Measurements from ENCODE around the gene LAMA3. TPM values are rescaled to one million over a fixed set of nuclear protein-coding genes. Genes with fewer than 3 reads are reported as not detected.

Gene LAMA3
- polyA plus RNA-seq, 1 of the 3 experiments (the other 2 are of a cell fraction) = 3.5 TPM

DNA sequence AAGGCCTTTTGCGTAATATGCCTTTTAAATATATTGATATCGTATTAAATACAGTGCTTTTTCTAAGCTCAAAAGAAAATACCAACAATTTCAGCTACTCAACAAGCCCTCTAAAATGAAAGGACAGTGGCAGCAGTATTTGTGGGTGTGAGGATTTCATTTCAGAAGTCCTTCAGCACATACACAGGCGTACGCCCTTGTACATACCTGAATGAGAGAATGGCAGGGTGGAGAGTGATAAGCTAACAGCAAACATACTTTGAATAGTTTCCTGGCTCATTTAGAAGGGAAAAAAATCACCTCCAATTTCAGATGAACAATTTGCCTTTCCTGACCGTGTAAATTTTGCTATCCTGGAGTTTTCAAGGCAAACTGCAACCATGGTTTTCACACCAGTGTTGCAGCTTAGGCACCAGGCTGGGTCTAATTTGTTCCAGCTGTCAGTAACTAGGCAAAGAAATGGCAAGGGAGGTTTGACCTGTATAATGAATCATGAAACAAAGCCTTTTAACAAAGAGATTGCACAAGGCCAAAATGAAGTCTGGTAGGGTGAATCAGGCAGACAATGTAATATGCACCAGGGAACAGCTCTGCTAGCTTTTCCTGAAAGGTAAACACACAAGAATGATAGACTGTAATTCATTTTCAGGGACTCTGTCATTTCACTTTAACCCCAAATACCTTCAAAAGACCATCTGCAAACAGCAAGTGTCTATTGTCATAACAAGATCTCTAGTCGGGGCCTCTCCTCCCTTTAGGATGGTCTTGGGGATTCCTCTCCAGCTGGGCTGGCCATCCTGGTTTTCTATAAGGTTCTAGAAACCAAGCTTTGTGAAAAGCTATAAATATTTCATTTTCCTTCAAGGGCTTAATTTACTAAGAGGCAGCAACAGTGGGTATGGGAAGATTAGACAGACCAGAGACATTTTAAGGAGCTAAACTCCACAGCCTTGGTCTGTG lies 38.0 kb upstream of the LAMA3 start:
- Histone ChIP-seq H3K36me3 (replicated peaks in 1 of 2; ENCODE audit: control insufficient read depth in 1 of 2, insufficient read depth in 2 of 2, low read length in 1 of 2) (no peaks in the 10 kb centered on the region), H3K79me2 (ENCODE audit: insufficient read depth) (no peaks in the 10 kb centered on the region), H2AFZ (ENCODE audit: low read depth) (no peak overlapping the region), H4K20me1 (ENCODE audit: insufficient read depth) (no peaks in the 10 kb centered on the region), H3F3A (replicated peaks; ENCODE audit: insufficient read depth) (peaks cover 4% of the 10 kb centered on the region), H3K27ac (ENCODE audit: low read depth in 2 of 2, low read length in 1 of 2) (peak overlapping the region; percentile 64 to 68), H3K9ac (no peak overlapping the region), H3K9me2 (no peaks in the 10 kb centered on the region), H3K4me3 (ENCODE audit: low read depth in 2 of 2, low read length in 1 of 2) (no peak overlapping the region), H3K9me3 (no peaks in the 10 kb centered on the region), H3K27me3 (ENCODE audit: insufficient read depth) (no peaks in the 10 kb centered on the region), H3K4me2 (peak overlapping the region; percentile 4; the same call in 1 of the 2 replicates), H3K4me1 (ENCODE audit: control insufficient read depth in 1 of 2, insufficient read depth in 2 of 2, low read depth in 1 of 2, low read length in 1 of 2) (peaks cover 7 to 18% of the 10 kb centered on the region in 2 experiments)
- peak; percentile 55 for DNase-seq
- CTCF ChIA-PET = interaction anchor here (0.9 to 1.5 kb wide), 8 partner anchors 12 to 160 kb away, joined by 3 to 5 read pairs (median 3); no protein-coding TSS in a partner anchor
- POLR2A ChIA-PET = interaction anchor here (0.7 kb wide), 1 partner anchor 29 kb away, joined by 3 read pairs; no protein-coding TSS in a partner anchor
- 75% methylated on average over 6 of the region's 6 CpGs for WGBS (ENCODE audit: low lambda C conversion rate)
- TF ChIP-seq RCOR1 (IDR thresholded peaks at IDR 0.05; ENCODE audit: low read length) = no peak
- TF ChIP-seq EZH2phosphoT487 (IDR thresholded peaks at IDR 0.05; ENCODE audit: borderline replicate concordance, low read depth) = no peak
- TF ChIP-seq TAF1 (IDR thresholded peaks at IDR 0.05; ENCODE audit: borderline replicate concordance, low read depth, low read length) = peak; percentile 12; the same call in 1 of the 2 replicates
- no peak for TF ChIP-seq SIN3A (IDR thresholded peaks at IDR 0.05; ENCODE audit: borderline replicate concordance, low read depth, low read length)
- TF ChIP-seq, protein P1, sequence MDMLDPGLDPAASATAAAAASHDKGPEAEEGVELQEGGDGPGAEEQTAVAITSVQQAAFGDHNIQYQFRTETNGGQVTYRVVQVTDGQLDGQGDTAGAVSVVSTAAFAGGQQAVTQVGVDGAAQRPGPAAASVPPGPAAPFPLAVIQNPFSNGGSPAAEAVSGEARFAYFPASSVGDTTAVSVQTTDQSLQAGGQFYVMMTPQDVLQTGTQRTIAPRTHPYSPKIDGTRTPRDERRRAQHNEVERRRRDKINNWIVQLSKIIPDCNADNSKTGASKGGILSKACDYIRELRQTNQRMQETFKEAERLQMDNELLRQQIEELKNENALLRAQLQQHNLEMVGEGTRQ (IDR thresholded peaks at IDR 0.05; ENCODE audit: borderline replicate concordance, low read depth, low read length) = no peak
- TF ChIP-seq TEAD4 (IDR thresholded peaks at IDR 0.05; ENCODE audit: borderline replicate concordance, insufficient read depth) = 0 out of 2 replicates have a peak, but pooled peaks have one; percentile 28
- TF ChIP-seq, protein P2, sequence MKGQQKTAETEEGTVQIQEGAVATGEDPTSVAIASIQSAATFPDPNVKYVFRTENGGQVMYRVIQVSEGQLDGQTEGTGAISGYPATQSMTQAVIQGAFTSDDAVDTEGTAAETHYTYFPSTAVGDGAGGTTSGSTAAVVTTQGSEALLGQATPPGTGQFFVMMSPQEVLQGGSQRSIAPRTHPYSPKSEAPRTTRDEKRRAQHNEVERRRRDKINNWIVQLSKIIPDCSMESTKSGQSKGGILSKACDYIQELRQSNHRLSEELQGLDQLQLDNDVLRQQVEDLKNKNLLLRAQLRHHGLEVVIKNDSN (IDR thresholded peaks at IDR 0.05; ENCODE audit: borderline replicate concordance, low read depth) = no peak
- TF ChIP-seq, protein P3, sequence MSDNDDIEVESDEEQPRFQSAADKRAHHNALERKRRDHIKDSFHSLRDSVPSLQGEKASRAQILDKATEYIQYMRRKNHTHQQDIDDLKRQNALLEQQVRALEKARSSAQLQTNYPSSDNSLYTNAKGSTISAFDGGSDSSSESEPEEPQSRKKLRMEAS (IDR thresholded peaks at IDR 0.05; ENCODE audit: low read depth) = 0 out of 2 replicates have a peak, but pooled peaks have one; percentile 21
- peak; percentile 60; the same call in 1 of the 2 replicates for TF ChIP-seq FOSL2 (IDR thresholded peaks at IDR 0.05; ENCODE audit: borderline replicate concordance, low read depth)
- TF ChIP-seq NRF1 (IDR thresholded peaks at IDR 0.05; ENCODE audit: low read depth, low read length) = no peak
- no peak for TF ChIP-seq MEF2A (IDR thresholded peaks at IDR 0.05; ENCODE audit: borderline replicate concordance, low read depth)
- TF ChIP-seq, protein P4, sequence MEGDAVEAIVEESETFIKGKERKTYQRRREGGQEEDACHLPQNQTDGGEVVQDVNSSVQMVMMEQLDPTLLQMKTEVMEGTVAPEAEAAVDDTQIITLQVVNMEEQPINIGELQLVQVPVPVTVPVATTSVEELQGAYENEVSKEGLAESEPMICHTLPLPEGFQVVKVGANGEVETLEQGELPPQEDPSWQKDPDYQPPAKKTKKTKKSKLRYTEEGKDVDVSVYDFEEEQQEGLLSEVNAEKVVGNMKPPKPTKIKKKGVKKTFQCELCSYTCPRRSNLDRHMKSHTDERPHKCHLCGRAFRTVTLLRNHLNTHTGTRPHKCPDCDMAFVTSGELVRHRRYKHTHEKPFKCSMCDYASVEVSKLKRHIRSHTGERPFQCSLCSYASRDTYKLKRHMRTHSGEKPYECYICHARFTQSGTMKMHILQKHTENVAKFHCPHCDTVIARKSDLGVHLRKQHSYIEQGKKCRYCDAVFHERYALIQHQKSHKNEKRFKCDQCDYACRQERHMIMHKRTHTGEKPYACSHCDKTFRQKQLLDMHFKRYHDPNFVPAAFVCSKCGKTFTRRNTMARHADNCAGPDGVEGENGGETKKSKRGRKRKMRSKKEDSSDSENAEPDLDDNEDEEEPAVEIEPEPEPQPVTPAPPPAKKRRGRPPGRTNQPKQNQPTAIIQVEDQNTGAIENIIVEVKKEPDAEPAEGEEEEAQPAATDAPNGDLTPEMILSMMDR (IDR thresholded peaks at IDR 0.05) = no peak
- peak; percentile 96 for TF ChIP-seq TCF12 (IDR thresholded peaks at IDR 0.05)
- TF ChIP-seq FOXJ3 (CRISPR knock-in tag; IDR thresholded peaks at IDR 0.05) = no peak
- TF ChIP-seq YY1 (IDR thresholded peaks at IDR 0.05; ENCODE audit: low read depth) = no peak
- peak; percentile 52; the same call in 1 of the 2 replicates for TF ChIP-seq POLR2AphosphoS5 (IDR thresholded peaks at IDR 0.05; ENCODE audit: low read depth, low read length)
- TF ChIP-seq, protein P5, sequence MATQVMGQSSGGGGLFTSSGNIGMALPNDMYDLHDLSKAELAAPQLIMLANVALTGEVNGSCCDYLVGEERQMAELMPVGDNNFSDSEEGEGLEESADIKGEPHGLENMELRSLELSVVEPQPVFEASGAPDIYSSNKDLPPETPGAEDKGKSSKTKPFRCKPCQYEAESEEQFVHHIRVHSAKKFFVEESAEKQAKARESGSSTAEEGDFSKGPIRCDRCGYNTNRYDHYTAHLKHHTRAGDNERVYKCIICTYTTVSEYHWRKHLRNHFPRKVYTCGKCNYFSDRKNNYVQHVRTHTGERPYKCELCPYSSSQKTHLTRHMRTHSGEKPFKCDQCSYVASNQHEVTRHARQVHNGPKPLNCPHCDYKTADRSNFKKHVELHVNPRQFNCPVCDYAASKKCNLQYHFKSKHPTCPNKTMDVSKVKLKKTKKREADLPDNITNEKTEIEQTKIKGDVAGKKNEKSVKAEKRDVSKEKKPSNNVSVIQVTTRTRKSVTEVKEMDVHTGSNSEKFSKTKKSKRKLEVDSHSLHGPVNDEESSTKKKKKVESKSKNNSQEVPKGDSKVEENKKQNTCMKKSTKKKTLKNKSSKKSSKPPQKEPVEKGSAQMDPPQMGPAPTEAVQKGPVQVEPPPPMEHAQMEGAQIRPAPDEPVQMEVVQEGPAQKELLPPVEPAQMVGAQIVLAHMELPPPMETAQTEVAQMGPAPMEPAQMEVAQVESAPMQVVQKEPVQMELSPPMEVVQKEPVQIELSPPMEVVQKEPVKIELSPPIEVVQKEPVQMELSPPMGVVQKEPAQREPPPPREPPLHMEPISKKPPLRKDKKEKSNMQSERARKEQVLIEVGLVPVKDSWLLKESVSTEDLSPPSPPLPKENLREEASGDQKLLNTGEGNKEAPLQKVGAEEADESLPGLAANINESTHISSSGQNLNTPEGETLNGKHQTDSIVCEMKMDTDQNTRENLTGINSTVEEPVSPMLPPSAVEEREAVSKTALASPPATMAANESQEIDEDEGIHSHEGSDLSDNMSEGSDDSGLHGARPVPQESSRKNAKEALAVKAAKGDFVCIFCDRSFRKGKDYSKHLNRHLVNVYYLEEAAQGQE (IDR thresholded peaks at IDR 0.05; ENCODE audit: low read depth, low read length) = no peak
- TF ChIP-seq GABPA (IDR thresholded peaks at IDR 0.05; ENCODE audit: low read depth) = no peak
- TF ChIP-seq ELF1 (IDR thresholded peaks at IDR 0.05) = no peak
- no peak for TF ChIP-seq RFX5 (IDR thresholded peaks at IDR 0.05; ENCODE audit: low read length)
- TF ChIP-seq EP300 (IDR thresholded peaks at IDR 0.05; ENCODE audit: borderline replicate concordance in 1 of 2, low read depth in 1 of 2, low read length in 1 of 2) = no peak; a peak in 1 of 4 replicates
- peak; percentile 21; the same call in 1 of the 2 replicates for TF ChIP-seq RXRA (IDR thresholded peaks at IDR 0.05; ENCODE audit: borderline replicate concordance, low read depth)

Data from SK-N-SH (cell line).